Left cardiac atrium (tissue), 4 donors: ENCODE results near the gene RNASEH1. TPM values are rescaled to one million over a fixed set of nuclear protein-coding genes. Genes with fewer than 3 reads are reported as not detected.
"Not testable (repeated sequence)": the region's sequence is repeated elsewhere in the genome, so short reads cannot be mapped to it uniquely, and the experiment has no call there.

Experiments
- ATAC-seq, 2 donors: fragments of 200-7000 bp; cut with Tn5 transposase; one replicate each; pipeline ENCODE4 v1.9.1; 2020; ENCODE audit warnings: mild to moderate bottlenecking in 2 of 2, moderate library complexity in 2 of 2
- DNase-seq: peaks from one replicate; pipeline ENCODE4 v3.0.0-alpha.2; 2020
- intact Hi-C, 2 donors: fragments of 100-400 bp; cut with DNase I; formaldehyde crosslinking; loops; one replicate each; pipeline versions ENCODE4 v1.14.1 to v1.15.1; 2022 to 2023
- total RNA-seq, 2 donors: library from RNA; stranded (reverse); fragmentation: NEBNext Ultra II Directional; extraction: Animal tissue kit (Norgen Biotek cat#: 25700); gene quantifications; one replicate each; pipeline ENCODE4 v1.2.1, GENCODE V29; 2021
- donor health status: DM: no; HTN: yes; CAD: no.
- donor health status: DM: no; HTN: yes; CAD: no; lungs with severe emphysema.
- donor health status: DM: yes; HTN: yes; CAD: no.
- donor health status: Dilated cardiomyopathy.

The RNASEH1 gene
- total RNA-seq, 2 donors from 2014 or later, result 17.3 to 22.2 TPM

DNA sequence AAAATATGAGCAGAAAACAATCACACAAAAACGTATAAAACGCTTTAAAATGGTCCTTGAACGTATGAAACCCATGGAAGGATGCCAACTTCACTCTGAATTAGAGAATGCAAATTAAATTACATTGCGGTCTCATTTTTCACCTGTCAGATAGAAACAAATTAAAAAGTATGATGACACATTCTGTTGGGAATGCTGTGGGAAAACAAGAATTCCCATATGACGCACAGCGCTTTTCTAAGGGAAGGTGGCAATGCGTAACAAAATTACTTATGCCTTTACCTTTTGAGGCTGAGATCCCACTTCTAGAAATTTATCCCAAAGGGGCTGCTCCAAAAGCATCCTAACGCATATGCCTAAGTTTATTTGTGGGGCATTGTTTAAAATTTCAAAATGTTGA, 13.2 kb upstream of the RNASEH1 start:
- DNase-seq, result no peak
- intact Hi-C loops, result no loop called here
- no peak for ATAC-seq

DNA sequence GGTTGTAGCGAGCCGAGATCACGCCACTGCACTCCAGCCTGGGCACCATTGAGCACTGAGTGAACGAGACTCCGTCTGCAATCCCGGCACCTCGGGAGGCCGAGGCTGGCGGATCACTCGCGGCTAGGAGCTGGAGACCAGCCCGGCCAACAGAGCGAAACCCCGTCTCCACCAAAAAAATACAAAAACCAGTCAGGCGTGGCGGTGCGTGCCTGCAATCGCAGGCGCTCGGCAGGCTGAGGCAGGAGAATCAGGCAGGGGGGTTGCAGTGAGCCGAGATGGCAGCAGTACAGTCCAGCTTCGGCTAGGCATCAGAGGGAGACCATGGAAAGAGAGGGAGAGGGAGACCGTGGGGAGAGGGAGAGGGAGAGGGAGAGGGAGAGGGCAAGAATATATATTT, 11.5 kb upstream of the RNASEH1 start:
- DNase-seq, ATAC-seq, intact Hi-C loops: not testable (repeated sequence)

DNA sequence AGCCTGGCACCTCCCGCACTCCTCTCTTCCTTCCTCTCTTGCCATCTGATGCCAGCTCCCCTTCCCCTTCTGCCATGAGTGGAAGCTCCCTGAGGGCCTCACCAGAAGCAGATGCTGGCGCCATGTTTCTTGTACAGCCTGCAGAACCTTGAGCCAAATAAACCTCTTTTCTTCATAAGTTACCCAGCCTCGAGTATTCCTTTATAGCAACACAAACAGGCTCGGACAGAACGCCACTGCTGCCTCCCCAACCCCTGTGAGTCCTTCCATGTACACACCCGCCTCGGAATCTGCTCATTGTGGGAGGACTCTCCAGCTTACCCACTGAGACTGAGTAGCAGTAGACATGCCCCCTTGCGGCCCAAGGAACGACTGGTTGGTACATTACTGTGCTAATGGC, 8.7 kb upstream of the RNASEH1 start:
- no peak for ATAC-seq
- intact Hi-C loops, result no loop called here
- DNase-seq, result no peak

DNA sequence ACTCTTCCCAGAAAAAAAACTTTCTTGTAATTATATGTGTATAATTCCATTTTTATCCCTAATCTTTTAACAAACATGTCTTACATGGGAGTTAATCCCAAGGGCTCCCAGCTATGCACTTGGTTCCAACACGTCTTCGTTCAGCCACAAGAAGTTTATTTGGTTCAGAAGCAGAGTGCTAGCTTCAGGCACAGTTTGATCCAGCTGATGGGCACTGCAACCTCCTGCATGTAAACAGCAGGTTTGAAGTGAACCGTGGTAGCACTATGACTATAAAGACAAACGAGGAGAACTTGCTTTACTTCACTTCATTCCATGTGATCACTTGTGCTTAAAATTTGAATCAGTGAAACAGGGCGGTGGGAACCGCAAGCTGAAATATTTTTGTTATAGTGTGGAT, 7.0 kb upstream of the RNASEH1 start:
- DNase-seq (no peak), ATAC-seq (no peak)
- intact Hi-C loops, result no loop called here

DNA sequence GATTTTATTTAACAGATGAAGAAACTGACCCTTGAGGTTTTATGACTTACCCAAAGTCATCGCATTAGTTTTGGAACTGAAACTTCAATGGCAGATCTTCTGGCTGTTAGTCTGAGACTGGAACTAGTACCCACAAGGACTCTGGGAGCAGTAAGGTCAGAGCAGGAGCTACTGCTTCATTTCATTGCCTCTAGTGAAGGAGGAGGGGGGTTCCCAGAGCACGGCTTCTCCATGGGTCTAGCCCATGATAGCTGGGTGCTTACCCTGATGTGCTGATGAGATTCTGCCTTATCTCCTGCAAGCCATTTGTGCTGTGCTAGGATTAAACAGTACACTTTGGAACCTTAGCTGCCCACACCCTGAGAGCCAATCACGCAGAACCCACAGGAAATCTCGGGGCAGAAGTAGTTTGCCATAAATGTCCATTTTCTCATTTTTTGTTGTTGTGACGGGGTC, 5.4 kb upstream of the RNASEH1 start:
- ATAC-seq, result no peak
- intact Hi-C loops, result no loop called here
- no peak for DNase-seq

DNA sequence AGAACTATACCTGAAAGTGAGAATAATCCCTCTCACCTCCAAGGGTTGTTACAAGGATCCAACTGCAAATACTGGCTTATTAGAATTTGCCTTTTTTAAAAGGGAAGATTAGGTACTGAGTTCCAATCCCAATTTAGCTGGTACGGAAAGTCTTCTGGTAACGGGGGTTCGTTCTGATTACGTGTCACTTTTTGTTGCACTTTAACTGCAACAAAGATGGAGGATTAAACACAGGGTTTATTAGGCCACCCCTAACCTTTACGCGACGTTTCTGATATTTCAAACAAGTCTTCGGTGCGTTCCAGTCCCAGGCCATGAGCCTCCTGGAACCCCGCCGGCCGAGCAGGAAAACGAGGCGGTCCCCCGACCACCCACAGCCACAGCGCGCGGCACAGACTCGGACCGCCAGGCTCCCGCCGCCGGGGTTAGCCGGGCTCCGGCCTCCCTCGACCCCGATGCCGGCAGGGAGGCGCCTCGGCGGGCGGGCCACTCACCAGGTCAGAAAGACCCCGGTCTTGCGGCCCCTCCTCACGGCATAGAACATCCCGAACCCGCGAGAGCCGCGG, 411 bp downstream of the RNASEH1 start:
- intact Hi-C loops, result loop anchor here in 1 of 2 donors (2.0 kb wide), 1 partner anchor 17 kb away; the partner anchor contains the start of gene RPS7
- DNase-seq (no peak), ATAC-seq (peak; percentile 11 to 46)

DNA sequence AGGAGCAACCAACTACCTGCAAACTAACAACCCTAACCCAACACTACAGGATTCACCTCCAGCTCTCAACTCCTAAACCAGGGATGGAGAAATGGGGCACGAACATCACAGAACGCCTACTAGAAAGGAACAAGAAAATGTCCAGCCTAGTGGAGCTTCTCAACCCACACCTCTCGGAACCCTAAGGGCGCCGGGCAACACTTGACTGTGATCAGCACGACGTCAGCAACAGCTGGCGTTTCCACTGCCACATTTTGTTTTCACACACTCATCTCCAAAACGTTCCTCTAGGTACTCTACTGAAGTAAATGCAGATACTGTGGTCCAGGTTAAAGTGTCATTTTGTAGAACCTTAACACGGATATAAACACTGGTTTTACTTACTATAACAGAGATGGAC, 4.2 kb downstream of the RNASEH1 start:
- DNase-seq, result no peak
- ATAC-seq, result no peak
- intact Hi-C loops, result no loop called here

DNA sequence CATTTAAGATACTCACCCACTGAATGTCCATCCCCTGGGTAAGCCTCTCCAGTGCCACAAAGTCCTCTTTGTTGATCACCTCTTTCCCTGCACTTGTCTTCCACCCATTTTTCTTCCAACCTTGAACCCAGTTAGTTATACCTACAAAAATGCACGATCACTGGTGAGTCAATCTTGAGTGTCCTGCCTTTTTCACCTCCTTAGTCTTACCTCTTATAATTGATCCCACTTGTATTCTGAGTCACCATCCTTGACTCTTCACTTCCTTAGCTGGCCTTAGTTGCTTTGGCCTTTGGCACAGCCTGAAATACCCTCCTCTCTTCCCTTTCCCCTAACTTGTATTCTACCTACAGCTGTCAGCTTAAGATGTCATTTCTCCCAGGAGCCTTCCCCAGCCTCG, 10.2 kb downstream of the RNASEH1 start:
- ATAC-seq, result no peak
- no peak for DNase-seq
- intact Hi-C loops, result no loop called here

DNA sequence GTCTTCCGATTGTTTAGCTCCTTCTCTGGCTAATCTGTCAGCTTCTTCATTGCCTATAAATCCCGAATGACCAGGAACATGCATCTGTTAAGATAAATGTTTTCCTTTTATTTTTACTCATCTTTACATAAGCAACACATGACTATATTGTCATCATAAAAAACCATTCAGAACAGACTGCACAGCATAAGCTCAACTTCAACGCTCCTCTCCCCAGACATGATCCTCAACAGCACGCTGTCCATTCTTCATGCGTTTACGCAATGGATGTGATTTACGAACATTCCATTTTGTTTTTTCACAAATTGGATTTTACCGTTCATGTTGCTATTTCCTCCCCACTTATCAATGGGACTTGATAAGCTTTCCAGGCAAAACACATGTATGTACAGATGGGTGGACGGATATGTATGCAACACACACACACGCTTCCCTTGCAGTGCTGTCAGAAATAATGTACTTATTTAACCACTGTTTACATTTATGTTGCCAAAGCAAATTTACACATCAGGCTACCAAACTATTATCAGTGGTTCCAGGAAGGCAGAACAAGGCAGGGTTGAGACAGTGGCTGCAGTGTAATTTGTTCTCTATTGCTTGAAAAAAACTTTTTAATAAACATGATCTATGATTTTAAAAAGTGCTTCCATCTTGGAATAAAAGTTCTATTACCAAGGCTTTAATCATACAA, 12.2 kb downstream of the RNASEH1 start:
- intact Hi-C loops, result no loop called here
- ATAC-seq, result no peak
- no peak for DNase-seq

DNA sequence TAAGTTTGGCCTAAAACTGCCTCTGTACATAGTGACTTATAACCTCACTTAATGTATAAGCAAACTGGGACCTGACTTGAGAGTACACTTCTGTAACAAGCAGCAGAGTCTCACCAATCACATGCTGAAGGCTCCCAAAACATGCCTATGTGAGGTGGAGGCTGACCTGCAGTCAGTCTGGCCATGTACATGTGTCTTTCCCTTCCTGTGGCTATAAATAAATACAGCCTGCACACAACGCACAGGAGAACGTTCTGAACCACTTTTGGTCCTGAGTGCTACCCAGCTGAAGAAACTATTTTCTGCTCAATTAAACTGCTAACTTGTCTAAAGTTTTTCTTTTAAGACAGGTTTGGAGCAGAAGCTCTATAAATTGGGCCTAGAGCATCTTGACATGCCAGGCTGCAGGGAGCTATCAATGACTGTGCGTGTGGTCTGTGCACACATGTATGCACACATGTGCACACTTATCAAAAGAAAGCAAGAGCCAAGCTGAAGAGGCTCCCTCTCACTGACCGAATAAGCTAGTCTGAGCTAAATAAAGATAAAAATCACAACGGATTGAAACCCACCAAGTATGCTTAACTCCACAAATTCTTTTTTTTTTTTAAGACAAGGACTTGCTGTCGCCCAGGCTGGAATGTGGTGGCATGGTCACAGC, 15.0 kb downstream of the RNASEH1 start:
- intact Hi-C loops, result no loop called here
- DNase-seq (no peak), ATAC-seq (peak in 1 of 2 donors; percentile 26)

DNA sequence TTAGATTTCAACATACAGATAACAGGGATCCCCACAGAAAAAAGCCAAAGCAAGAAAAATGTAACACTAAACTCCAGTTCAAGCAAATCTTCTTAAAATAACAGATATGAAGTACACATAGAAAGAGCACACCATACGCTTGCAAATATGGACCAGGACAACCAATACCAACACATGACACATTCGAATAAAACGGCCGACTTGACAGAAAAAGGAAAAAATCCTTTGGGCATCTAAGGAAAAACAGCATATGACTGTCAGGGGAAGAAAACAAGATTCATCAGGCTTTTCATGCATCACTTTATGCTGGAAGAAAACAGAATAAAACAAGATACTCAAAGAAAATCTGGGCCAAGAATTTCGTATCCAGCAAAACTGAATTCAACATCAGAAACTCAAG, 16.0 kb downstream of the RNASEH1 start:
- DNase-seq, result no peak
- ATAC-seq, result no peak
- intact Hi-C loops, result no loop called here

DNA sequence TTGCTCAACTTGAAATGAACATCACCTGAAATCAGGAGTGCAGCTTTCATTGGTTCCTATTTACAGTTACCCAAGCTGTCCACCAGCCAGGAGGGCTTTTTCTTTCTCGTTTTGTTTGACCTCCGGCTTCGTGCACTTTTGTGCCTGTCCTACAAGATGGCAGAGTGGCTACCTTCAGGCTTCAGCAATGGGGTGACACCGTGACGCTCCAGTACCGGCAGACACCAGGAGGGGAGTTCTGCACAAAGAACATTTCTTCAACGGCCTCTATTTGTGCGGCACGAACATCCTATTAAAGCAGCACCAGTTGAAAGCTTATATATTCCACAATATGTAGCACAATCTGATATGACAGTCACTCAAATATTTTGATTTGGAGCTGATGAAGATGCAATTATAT, 18.3 kb downstream of the RNASEH1 start:
- ATAC-seq, result no peak
- intact Hi-C loops, result no loop called here
- DNase-seq, result no peak

DNA sequence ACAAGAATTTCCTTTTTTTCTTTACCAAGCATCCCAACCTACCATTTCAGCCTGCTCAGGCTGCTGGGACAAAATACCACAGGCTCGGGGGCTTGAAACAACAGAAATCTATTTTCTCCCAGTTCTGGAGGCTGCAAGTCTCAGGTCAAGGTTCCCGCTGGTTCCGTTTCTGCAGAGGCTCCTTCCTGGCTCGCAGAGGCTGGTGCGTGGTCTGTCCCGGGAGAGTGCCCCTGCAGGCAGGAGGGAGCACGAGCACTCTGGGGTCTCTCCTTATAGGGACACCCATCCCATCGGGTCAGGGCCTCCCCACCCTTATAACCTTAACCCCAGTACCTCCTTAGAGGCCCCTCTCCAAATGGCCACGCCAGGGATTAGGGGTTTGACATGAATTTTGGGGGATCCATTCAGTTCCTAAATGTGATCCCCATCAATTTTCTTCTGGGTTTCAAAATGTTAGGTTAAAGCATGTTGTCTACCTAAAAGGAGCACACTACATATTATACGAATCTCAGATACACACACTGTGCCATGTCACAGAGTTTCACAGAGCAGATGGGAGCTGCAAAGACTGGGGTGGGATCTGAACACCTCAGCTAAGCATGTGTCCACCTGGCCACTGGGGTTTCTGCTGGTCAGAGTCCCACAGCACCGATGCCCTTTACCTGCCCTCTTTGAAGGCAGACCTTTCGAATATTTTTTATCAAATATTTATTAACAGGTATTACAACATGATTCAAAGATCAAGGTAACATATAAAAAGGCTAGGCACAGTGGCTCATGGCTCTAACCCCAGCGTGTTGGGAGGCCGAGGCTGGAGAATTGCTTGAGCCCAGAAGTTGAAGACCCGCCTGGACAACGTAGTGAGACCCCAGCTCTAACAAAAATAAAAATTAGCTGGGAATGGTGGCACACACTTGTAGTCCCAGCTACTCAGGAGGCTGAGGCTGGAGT, 21.2 kb downstream of the RNASEH1 start:
- ATAC-seq (peak; percentile 58 to 74), DNase-seq (peak; percentile 68)
- intact Hi-C loops, result no loop called here

DNA sequence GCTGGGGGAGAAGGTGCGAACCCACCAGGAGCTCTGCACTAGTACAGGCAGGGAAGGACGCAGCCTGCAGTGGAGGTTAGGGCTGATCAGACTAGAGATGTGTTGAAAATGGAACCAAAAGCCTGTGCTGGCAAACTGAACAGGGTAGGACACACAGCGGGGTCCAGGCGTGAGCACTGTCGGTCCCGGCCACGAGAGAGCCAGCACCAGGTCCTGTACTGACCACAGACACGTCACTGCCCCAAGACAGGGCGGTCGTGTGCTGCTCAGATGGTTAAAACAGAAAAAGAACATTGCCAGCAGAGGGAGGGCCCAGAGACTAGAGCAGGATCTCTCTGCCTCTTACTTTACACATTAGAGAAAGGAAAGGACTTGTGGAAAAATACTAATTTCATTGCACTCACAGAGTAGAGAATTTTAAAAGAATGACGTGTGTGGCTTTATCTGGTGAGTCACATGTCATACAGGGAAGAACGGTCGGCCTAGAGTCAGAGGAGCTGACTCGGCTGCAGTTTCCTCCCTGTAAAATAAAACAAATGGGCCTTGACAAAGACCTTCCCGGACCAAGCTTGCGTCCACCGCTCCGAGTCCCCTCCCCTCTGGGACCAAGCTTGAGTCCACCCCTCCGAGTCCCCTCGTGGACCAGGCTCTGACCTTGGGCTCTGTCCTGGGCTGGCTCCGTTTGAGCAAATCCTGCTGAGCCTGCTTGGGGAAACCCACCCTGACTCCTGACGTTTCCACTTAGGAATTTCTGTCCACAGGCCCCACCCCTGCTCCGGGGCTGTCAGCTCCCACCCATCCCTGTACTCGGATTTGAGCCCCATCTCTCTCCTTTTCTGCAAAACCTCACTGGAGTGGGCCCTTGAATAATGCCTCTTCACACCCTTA, 22.1 kb downstream of the RNASEH1 start:
- DNase-seq (peak; percentile 81), ATAC-seq (peak; percentile 75 to 87)
- intact Hi-C loops, result no loop called here

DNA sequence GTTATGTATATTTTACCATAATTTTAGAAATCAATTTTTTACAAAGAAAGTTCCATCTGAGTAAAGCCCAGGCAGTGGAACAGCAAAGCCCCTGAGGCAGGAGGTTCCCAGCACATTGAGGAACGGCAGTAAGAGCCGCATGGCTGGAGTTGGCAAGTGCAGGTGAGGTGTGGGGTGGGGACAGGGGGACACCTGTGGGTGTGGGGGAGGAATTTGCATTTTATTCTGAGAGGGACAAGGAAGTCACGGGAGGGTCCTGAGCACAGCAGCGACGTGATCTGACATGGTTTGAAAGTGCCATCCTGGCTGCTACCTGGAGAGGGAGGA, 22.7 kb downstream of the RNASEH1 start:
- ATAC-seq, result no peak
- DNase-seq, result no peak
- intact Hi-C loops, result no loop called here

DNA sequence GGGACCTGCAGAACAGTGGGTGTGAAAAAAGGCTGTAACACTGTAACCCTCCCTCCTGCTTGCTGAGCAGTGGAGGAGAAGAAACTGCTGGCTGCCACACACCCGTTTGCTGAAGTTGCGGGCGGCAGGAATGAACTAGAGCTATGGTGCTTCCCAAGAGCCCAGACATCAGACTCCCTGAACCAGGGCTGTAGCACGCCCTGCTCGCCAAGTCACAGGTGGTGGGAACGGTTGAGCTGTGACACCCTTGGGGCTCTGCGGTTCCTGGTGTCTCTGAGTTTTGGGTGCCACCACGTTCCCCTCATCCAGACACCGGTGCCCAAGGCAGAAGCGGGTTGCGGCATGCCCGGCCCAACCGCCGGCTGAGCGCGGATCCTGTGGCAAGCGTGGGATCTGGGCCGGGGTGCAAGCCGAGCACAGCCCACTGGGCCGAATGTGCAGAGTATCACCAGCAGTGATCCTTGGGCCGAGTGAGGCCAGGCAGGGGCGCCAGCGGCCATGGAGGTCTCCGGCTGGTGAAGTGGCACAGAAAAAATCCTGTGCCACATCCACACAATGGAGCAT, 23.8 kb downstream of the RNASEH1 start:
- no peak for DNase-seq
- ATAC-seq, result no peak
- intact Hi-C loops, result no loop called here

DNA sequence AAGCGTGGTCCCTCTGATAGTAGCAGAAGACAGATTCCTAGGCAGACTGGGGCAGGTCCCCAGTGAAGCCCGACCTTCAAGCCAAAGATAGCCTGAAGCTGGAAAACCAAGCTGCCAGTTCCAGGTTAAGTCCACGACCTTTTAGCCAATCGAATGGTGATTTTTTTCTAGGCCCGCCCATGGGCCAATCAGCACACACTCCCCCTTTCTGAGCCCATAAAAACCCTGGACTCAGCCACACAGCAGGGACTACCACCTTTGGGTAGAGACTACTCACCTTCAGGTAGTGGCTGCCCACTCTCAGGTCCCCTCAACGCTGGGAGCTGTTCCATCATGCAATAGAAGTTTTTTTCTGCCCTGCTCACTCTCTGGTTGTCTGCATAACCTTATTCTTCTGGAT, 24.3 kb downstream of the RNASEH1 start:
- DNase-seq, result no peak
- intact Hi-C loops, result no loop called here
- ATAC-seq, result no peak

DNA sequence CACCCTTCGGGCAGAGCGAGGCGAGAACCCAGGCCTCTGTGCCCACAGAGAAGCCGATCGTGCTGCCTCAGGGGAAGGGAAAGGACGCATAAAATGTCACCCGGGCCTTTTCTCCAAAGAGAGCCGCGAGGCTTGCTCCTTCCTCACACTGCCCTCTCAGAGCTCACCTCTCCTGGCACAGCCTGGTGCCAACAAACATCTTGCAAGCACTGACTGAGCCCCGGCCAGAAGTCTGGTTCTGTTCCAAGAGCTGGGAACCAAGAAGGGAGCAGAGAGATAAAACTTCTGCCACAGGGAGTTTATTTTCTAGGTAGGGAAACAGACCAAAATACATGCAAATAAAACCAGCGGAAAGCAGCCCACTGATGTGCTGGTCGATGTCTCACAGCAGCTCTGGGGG, 25.2 kb downstream of the RNASEH1 start:
- intact Hi-C loops, result no loop called here
- DNase-seq (no peak), ATAC-seq (peak in 1 of 2 donors; percentile 31)
